Measurements from ENCODE around the gene EDAR. TPM values are rescaled to one million over a fixed set of nuclear protein-coding genes. Genes with fewer than 3 reads are reported as not detected.

Gene EDAR
- total RNA-seq, 1 experiment from 2014 or later = 0.15 TPM

- CTCF ChIA-PET = no interaction called here
- H3K36me3 ChIP-seq (ENCODE audit: control insufficient read depth in 1 of 2, insufficient read depth in 2 of 2, low read length in 2 of 2) = no peaks in the 10 kb centered on the region
- TF ChIP-seq EGR1 (IDR thresholded peaks at IDR 0.05; ENCODE audit: low read depth) = no peak
- TF ChIP-seq CTCF (IDR thresholded peaks at IDR 0.05 in 2 of 3, conservative IDR thresholded peaks at IDR 0.05 in 1 of 3; ENCODE audit: borderline replicate concordance in 1 of 3, insufficient read depth in 1 of 3, low read depth in 2 of 3, low read length in 2 of 3) = no peak
- TF ChIP-seq EZH2phosphoT487 (IDR thresholded peaks at IDR 0.05; ENCODE audit: borderline replicate concordance) = no peak
- no peak for TF ChIP-seq JUND (IDR thresholded peaks at IDR 0.05)
- no peak for TF ChIP-seq CBX3 (IDR thresholded peaks at IDR 0.05; ENCODE audit: low read depth)
- no peak for TF ChIP-seq TCF7L2 (IDR thresholded peaks at IDR 0.05; ENCODE audit: borderline replicate concordance, extremely low read depth, insufficient read depth, insufficient read length)
- TF ChIP-seq REST (IDR thresholded peaks at IDR 0.05; ENCODE audit: low read depth) = no peak
- TF ChIP-seq ATF3 (IDR thresholded peaks at IDR 0.05) = no peak
- TF ChIP-seq EZH2 (IDR thresholded peaks at IDR 0.05) = no peak
- ATAC-seq = no peak
- H2AFZ ChIP-seq (ENCODE audit: low read depth, low read length, poor library complexity, severe bottlenecking) = no peak overlapping the region
- no peaks in the 10 kb centered on the region for H3K9me3 ChIP-seq (ENCODE audit: control insufficient read depth in 1 of 2, insufficient read depth in 1 of 2, low read depth in 1 of 2, low read length in 2 of 2)
- H3K27ac ChIP-seq (ENCODE audit: low read depth, low read length) = no peak overlapping the region
- DNase-seq (ENCODE audit: low read depth, low spot score) = no peak
- no peaks in the 10 kb centered on the region for H3K79me2 ChIP-seq (ENCODE audit: insufficient read depth, low read length)
- peaks cover 3% of the 10 kb centered on the region; the same call in 1 of the 2 replicates for H3K27me3 ChIP-seq (ENCODE audit: insufficient read depth, low read length)
- H3K4me3 ChIP-seq (replicated peaks in 1 of 2; ENCODE audit: low read depth in 1 of 2, low read length in 2 of 2) = no peak overlapping the region
- H3K9ac ChIP-seq (ENCODE audit: low read length) = no peak overlapping the region
- POLR2A ChIA-PET = no interaction called here
- no peak overlapping the region for H3K4me2 ChIP-seq (ENCODE audit: low read length)
- intact Hi-C loops (cut with micrococcal nuclease) = no loop called here
- RAD21 ChIA-PET (ENCODE audit: low non-redundant PET in 1 of 2, low total read pairs in 2 of 2, uncharacterized antibody in 2 of 2, unreplicated experiment in 2 of 2) = no interaction called here
- no peaks in the 10 kb centered on the region for H3K9me2 ChIP-seq (ENCODE audit: insufficient read depth)
- no peaks in the 10 kb centered on the region for H3K4me1 ChIP-seq (ENCODE audit: control insufficient read depth in 1 of 2, insufficient read depth in 2 of 2, low read length in 2 of 2)
- no TSS peak for BruUV-seq (replicated peaks)
- H4K20me1 ChIP-seq (ENCODE audit: insufficient read depth) = no peaks in the 10 kb centered on the region
Measured at GRCh38 chr2:109006971-109007370, 18.0 kb upstream of the EDAR start.
